HG03045 (cell line): Measurements from ENCODE around the gene DNPH1.

Experiments
- ATAC-seq: cut with Tn5 transposase; IDR thresholded peaks from one replicate; pipeline ENCODE4 v1.9.1; 2021; ENCODE audit warnings: mild to moderate bottlenecking, moderate library complexity; ENCODE audit not compliant: unreplicated experiment

Gene DNPH1

GRCh38 chr6:43219119-43219518, 10.2 kb downstream of the DNPH1 start:
- ATAC-seq, result no peak

GRCh38 chr6:43217351-43217750, 11.9 kb downstream of the DNPH1 start:
- no peak for ATAC-seq

DNA sequence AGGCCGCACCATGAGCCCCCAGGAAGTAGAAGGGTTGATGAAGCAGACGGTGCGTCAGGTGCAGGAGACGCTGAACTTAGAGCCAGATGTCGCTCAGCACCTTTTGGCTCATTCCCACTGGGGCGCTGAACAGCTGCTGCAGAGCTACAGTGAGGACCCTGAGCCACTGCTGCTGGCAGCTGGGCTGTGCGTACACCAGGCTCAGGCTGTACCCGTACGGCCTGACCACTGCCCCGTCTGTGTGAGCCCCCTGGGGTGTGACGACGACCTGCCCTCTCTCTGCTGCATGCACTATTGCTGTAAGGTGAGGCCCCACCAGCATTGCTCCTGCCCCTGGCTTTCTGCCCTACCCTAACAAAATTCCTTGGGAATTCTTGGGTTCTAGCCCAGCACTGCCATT, 13.1 kb downstream of the DNPH1 start:
- no peak for ATAC-seq

DNA sequence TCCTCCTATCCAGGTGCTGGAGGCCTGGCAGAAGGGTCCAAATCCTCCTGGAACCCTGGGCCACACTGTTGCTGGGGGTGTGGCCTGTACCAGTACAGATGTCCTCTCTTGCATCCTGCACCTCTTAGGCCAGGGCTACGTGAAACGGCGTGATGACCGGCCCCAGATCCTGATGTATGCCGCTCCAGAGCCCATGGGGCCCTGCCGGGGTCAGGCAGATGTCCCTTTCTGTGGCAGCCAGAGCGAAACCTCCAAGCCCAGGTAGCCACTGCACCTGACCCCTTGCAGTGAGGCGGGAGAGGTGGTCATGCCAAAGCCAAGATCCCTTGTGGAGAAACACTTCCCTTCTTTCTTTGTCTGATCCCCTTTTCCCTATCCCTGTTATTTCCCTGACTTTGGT, 14.2 kb downstream of the DNPH1 start:
- no peak for ATAC-seq

GRCh38 chr6:43213431-43213830, 15.8 kb downstream of the DNPH1 start:
- ATAC-seq, result no peak

- no peak for ATAC-seq
Observed at GRCh38 chr6:43211955-43212354, 17.3 kb downstream of the DNPH1 start.

- ATAC-seq, result no peak
Observed at GRCh38 chr6:43207286-43207685, 22.0 kb downstream of the DNPH1 start.

GRCh38 chr6:43205849-43206248, 23.4 kb downstream of the DNPH1 start:
- ATAC-seq, result no peak

- no peak for ATAC-seq
Observed at GRCh38 chr6:43204271-43205105, 24.8 kb downstream of the DNPH1 start.

GRCh38 chr6:43203718-43204095, 25.6 kb downstream of the DNPH1 start:
- no peak for ATAC-seq

DNA sequence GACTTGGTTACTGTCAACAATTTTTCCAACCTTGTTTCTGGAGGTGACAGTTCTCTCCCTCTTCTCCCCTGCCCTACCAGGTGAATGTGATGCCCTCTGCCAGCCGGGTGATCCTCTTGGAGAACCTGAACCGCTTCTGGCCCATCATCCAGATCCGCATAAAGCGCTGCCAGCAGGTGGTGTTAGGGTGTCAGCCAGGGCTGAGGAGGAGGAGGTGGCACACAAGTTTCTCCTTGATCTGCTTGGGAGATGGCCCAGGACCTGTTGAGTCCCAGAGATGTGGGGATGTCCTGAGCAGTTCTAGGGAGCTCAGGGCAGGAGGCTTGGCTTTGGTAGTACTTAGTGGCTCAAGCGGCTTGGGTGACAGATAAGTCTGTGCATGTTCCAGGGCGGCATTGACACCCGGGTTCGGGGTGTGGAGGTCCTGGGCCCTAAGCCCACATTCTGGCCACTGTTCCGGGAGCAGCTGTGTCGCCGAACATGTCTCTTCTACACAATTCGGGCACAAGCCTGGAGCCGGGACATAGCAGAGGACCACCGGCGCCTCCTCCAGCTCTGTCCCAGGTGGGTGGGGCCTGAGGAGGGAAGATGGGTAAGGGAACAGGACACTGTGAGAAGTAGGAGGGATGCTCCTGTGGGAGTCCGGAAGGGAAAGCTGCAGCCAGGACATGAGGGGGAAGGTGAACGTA, 26.1 kb downstream of the DNPH1 start:
- ATAC-seq, result no peak

DNA sequence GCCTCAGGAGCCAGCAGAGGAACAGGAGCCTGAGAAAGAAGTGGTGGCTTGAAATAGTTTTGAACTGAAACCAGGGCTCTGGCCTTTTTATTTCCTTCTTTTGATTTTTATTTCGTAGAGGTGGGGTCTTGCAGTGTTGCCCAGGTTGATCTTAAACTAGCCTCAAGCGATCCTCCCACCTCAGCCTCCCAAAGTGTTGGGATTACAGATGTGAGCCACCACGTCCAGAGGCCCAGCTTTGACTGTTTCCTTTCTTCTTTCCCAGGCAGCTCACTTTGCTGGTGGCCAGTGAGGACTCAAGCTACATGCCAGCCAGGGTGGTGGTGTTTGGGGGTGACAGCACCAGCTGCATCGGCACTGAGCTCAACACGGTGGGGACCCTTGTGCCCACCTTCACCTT, 26.8 kb downstream of the DNPH1 start:
- ATAC-seq, result no peak

DNA sequence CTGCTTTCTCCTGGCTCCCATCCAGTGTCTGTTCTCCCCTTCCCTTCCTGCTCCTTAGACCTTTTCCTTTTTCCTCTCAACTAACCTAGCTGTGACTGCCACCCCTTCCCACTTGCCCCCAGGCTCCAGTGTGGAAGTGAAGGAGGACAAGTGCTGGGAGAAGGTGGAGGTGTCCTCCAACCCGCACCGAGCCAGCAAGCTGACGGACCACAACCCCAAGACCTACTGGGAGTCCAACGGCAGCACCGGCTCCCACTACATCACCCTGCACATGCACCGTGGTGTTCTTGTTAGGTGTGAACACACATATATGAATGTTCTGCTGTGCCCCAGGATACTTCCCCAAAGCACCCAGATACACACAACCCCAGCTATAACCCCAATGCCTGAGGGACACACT, 28.7 kb downstream of the DNPH1 start:
- ATAC-seq, result no peak

DNA sequence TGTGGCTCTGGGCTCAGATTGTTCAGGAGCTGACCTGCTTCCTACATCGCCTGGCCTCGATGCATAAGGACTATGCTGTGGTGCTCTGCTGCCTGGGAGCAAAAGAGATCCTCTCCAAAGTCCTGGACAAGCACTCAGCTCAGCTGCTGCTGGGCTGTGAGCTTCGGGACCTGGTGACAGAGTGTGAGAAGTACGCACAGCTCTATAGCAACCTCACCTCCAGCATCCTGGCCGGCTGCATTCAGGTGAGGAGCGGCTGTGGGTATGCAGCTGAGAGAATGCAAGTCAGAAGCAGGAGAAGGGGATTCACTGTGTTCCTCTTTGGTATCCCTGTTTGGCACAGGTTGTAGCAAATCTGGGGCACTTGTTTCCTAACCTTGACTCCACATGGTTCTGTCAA, 29.4 kb downstream of the DNPH1 start:
- ATAC-seq, result no peak

- no peak for ATAC-seq
Observed at GRCh38 chr6:43196337-43196736, 32.9 kb downstream of the DNPH1 start.

- no peak for ATAC-seq
Observed at GRCh38 chr6:43193929-43194328, 35.4 kb downstream of the DNPH1 start.

GRCh38 chr6:43192911-43193310, 36.4 kb downstream of the DNPH1 start:
- ATAC-seq, result no peak

DNA sequence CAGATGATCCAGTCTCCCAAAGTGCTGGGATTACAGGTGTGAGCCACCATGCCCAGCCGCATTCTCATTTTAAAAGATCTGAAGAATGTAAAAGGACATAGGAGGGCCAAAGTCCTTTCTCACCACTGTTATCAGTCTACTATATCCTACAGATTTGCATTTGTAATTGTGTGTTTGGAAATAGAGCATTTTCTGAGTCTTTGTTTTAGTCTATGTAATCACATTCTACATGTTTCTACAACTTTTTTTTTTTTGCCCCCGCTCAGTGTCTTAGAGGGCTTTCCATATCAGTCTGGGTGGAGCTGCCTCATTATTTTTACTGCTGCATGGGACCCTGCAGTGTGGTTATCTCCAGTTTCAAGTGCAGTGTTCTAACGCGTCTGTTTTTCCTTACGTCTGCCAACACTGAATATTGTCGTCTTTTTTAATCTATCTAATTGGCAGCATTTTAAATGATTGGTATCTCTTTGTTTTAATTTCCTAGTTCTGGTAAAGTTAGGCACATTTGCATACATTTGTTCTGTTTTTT, 39.4 kb downstream of the DNPH1 start:
- ATAC-seq, result no peak

GRCh38 chr6:43188426-43188825, 40.9 kb downstream of the DNPH1 start:
- ATAC-seq, result no peak

GRCh38 chr6:43187821-43188220, 41.5 kb downstream of the DNPH1 start:
- ATAC-seq, result no peak

- ATAC-seq, result no peak
Observed at GRCh38 chr6:43186706-43187105, 42.6 kb downstream of the DNPH1 start.

DNA sequence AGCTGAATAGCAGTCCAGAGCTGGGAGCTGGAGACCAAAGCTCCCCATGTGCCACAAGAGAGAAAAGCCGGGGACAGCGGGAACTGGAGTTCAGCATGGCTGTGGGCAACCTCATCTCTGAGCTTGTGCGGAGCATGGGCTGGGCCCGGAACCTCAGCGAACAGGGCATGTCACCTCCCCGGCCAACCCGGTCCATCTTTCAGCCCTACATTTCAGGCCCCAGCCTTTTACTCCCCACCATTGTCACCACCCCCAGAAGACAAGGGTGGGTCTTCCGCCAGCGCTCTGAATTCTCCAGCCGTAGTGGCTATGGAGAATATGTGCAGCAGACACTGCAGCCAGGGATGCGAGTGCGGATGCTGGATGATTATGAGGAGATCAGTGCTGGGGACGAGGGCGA, 43.3 kb downstream of the DNPH1 start:
- no peak for ATAC-seq
